ENCODE data around the gene LIPM. TPM values are rescaled to one million over a fixed set of nuclear protein-coding genes. Genes with fewer than 3 reads are reported as not detected.

LIPM gene
- total RNA-seq, 1 experiment from 2014 or later, result not detected

DNA sequence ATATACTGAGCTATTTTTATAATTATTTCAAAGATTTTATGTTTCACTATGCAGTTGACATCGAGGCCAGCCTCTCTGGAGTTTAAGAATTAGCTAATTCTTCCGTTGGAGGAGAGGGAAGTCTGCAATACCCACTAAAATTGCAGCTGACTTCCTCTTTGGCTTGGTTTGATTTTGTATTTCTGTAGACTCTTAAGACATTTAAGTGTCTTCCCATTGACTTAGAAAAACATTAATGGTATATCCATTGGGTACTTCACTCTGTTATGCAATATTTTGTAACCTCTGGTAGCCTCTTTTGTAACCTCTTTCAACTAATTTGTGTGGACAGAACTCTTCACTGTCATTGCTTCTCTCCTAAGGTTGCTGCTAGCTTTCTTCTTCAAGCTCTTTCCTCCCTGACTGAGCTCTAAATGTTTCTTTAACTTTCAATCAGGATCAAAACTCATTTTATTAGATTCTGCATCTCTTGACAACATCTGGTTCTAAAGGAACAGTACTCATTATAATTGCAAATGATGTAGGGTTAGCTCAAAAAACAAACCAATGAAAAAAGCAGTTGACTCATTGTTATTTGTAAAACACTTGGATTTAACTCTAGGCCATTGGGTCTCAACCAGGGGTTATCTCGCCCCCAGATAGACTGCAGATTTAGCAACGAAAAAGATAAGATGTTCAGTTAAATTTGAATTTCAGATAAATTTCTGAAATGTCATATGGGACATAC lies 50.8 kb downstream of the LIPM start:
- DNase-seq (no peak), ATAC-seq (no peak)
- no peak overlapping the region for H3K27ac ChIP-seq (ENCODE audit: low read length)
- ChIA-PET CTCF (no interaction called here), POLR2A (ENCODE audit: unreplicated experiment) (no interaction called here)
- H3K79me2 ChIP-seq (ENCODE audit: low read length), result peaks cover 11% of the 10 kb centered on the region; the same call in 1 of the 2 replicates
- H4K20me1 ChIP-seq (ENCODE audit: low read length), result no peaks in the 10 kb centered on the region
- H3K4me2 ChIP-seq (ENCODE audit: low read length), result no peak overlapping the region
- H3K36me3 ChIP-seq (ENCODE audit: low read depth, low read length), result no peaks in the 10 kb centered on the region
- TF ChIP-seq, protein P1, sequence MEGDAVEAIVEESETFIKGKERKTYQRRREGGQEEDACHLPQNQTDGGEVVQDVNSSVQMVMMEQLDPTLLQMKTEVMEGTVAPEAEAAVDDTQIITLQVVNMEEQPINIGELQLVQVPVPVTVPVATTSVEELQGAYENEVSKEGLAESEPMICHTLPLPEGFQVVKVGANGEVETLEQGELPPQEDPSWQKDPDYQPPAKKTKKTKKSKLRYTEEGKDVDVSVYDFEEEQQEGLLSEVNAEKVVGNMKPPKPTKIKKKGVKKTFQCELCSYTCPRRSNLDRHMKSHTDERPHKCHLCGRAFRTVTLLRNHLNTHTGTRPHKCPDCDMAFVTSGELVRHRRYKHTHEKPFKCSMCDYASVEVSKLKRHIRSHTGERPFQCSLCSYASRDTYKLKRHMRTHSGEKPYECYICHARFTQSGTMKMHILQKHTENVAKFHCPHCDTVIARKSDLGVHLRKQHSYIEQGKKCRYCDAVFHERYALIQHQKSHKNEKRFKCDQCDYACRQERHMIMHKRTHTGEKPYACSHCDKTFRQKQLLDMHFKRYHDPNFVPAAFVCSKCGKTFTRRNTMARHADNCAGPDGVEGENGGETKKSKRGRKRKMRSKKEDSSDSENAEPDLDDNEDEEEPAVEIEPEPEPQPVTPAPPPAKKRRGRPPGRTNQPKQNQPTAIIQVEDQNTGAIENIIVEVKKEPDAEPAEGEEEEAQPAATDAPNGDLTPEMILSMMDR (conservative IDR thresholded peaks at IDR 0.05; ENCODE audit: low read depth, low read length), result no peak
- TF ChIP-seq EZH2phosphoT487 (IDR thresholded peaks at IDR 0.05; ENCODE audit: borderline replicate concordance, low read length), result no peak
- no peaks in the 10 kb centered on the region for H3K9me2 ChIP-seq (replicated peaks; ENCODE audit: low read length)
- H3K9ac ChIP-seq (ENCODE audit: low read length), result no peak overlapping the region
- H2AFZ ChIP-seq (ENCODE audit: low read length), result no peak overlapping the region
- no TSS peak for BruUV-seq (replicated peaks)
- H3K9me3 ChIP-seq (ENCODE audit: low read length), result no peaks in the 10 kb centered on the region
- H3K4me1 ChIP-seq (ENCODE audit: insufficient read depth, low read length), result peaks cover 53% of the 10 kb centered on the region
- H3K4me3 ChIP-seq (ENCODE audit: low read length), result no peak overlapping the region
- no peaks in the 10 kb centered on the region for H3K27me3 ChIP-seq (ENCODE audit: low read length)
- peaks cover 3% of the 10 kb centered on the region for H3F3A ChIP-seq (ENCODE audit: low read length, unreplicated experiment)
- intact Hi-C loops (cut with micrococcal nuclease), result no loop called here

DNA sequence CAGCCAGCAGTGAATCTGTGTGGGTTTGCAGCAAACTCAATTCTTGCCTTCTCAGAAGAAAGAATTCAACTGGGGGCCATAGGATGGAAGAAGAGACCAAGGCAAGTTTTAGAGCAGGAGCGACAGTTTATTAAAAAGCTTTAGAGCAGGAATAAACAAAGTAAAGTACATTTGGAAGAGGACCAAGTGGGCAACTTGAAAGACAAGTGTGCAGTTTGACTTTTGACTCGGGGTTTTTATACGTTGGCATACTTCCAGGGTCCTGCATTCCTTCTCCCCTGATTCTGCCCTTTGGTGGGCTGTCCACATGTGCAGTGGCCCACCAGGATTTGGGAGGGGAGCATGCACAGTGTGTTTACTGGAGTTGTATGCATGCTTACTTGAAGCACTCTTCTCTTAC lies 52.2 kb downstream of the LIPM start:
- intact Hi-C loops (cut with micrococcal nuclease), result no loop called here

DNA sequence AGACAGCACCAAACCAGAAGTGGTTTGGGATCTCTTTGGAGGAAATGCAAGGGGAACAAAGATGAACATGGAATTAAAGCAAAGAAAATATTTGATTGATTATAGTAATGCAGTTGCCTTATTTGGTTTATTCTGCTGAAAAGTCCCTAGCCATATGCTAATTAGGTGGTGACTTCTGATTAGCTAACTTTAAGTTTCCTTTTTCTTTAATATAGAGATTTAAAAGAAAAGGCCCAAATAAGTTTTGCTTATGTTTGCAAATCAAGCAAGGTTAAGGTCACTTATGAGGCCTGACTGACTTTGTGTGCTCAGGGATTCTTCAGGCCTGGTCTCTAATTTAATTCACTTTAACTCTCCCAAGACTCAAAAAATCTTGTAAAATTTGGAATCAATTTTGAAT lies 55.3 kb downstream of the LIPM start:
- intact Hi-C loops (cut with micrococcal nuclease), result no loop called here

More for the DNA sequence above, 52.2 kb downstream of the LIPM start:
- no peak for DNase-seq
- peaks cover 51% of the 10 kb centered on the region for H3K4me1 ChIP-seq (ENCODE audit: insufficient read depth, low read length)
- H3K4me3 ChIP-seq (ENCODE audit: low read length), result no peak overlapping the region
- no peaks in the 10 kb centered on the region for H4K20me1 ChIP-seq (ENCODE audit: low read length)
- H3K27ac ChIP-seq (ENCODE audit: low read length), result no peak overlapping the region
- no peak overlapping the region for H3K9ac ChIP-seq (ENCODE audit: low read length)
- BruUV-seq (replicated peaks), result no TSS peak
- 0 out of 2 replicates have a peak overlapping the region, but pooled peaks have one; percentile 34 for H3K4me2 ChIP-seq (ENCODE audit: low read length)
- H3K36me3 ChIP-seq (ENCODE audit: low read depth, low read length), result no peaks in the 10 kb centered on the region
- H2AFZ ChIP-seq (ENCODE audit: low read length), result no peak overlapping the region
- no peaks in the 10 kb centered on the region for H3K27me3 ChIP-seq (ENCODE audit: low read length)
- TF ChIP-seq, protein P1 (conservative IDR thresholded peaks at IDR 0.05; ENCODE audit: low read depth, low read length), result no peak
- TF ChIP-seq EZH2phosphoT487 (IDR thresholded peaks at IDR 0.05; ENCODE audit: borderline replicate concordance, low read length), result no peak
- no peak for TF ChIP-seq EZH2 (IDR thresholded peaks at IDR 0.05; ENCODE audit: low read length, unreplicated experiment)
- no peak for ATAC-seq
- peaks cover 11% of the 10 kb centered on the region; the same call in 1 of the 2 replicates for H3K79me2 ChIP-seq (ENCODE audit: low read length)
- no peaks in the 10 kb centered on the region for H3K9me2 ChIP-seq (replicated peaks; ENCODE audit: low read length)
- H3K9me3 ChIP-seq (ENCODE audit: low read length), result no peaks in the 10 kb centered on the region
- peaks cover 3% of the 10 kb centered on the region for H3F3A ChIP-seq (ENCODE audit: low read length, unreplicated experiment)
- ChIA-PET CTCF (no interaction called here), POLR2A (ENCODE audit: unreplicated experiment) (no interaction called here)

More for the DNA sequence above, 55.3 kb downstream of the LIPM start:
- no peaks in the 10 kb centered on the region for H3K36me3 ChIP-seq (ENCODE audit: low read depth, low read length)
- no peaks in the 10 kb centered on the region for H3K9me3 ChIP-seq (ENCODE audit: low read length)
- no peak overlapping the region for H3K4me3 ChIP-seq (ENCODE audit: low read length)
- BruUV-seq (replicated peaks), result no TSS peak
- no peaks in the 10 kb centered on the region for H3F3A ChIP-seq (ENCODE audit: low read length, unreplicated experiment)
- H3K27ac ChIP-seq (ENCODE audit: low read length), result peak overlapping the region; percentile 49
- no peak for TF ChIP-seq EZH2phosphoT487 (IDR thresholded peaks at IDR 0.05; ENCODE audit: borderline replicate concordance, low read length)
- TF ChIP-seq EZH2 (IDR thresholded peaks at IDR 0.05; ENCODE audit: low read length, unreplicated experiment), result no peak
- TF ChIP-seq, protein P1 (conservative IDR thresholded peaks at IDR 0.05; ENCODE audit: low read depth, low read length), result no peak
- H4K20me1 ChIP-seq (ENCODE audit: low read length), result no peaks in the 10 kb centered on the region
- H3K27me3 ChIP-seq (ENCODE audit: low read length), result no peaks in the 10 kb centered on the region
- no peak overlapping the region for H2AFZ ChIP-seq (ENCODE audit: low read length)
- no peak overlapping the region for H3K9ac ChIP-seq (ENCODE audit: low read length)
- POLR2A ChIA-PET (ENCODE audit: unreplicated experiment), result no interaction called here
- peaks cover 25% of the 10 kb centered on the region for H3K4me1 ChIP-seq (ENCODE audit: insufficient read depth, low read length)
- H3K9me2 ChIP-seq (replicated peaks; ENCODE audit: low read length), result no peaks in the 10 kb centered on the region
- ATAC-seq, result no peak
- CTCF ChIA-PET, result interaction anchor here (0.6 kb wide), 1 partner anchor 9 kb away, joined by 3 read pairs; no protein-coding TSS in a partner anchor
- no peaks in the 10 kb centered on the region for H3K79me2 ChIP-seq (ENCODE audit: low read length)
- peak overlapping the region; percentile 69 for H3K4me2 ChIP-seq (ENCODE audit: low read length)
- DNase-seq, result no peak

Data from PC-3 (cell line).